ACC112 (cell line): ENCODE results near the gene CRADD.

Experiments
- H2AFZ ChIP-seq: fragments of 200-600 bp; sonication (generic); one replicate; pipeline ENCODE4 v1.6.0; 2017; ENCODE audit warnings: antibody characterized with exemption, low read length; ENCODE audit not compliant: unreplicated experiment
- H3K27ac ChIP-seq: fragments of 200-600 bp; sonication (generic); 2 replicates; pipeline ENCODE4 v1.5.1; 2014; ENCODE audit warnings: low read depth, mild to moderate bottlenecking, antibody characterized with exemption, low read length, moderate library complexity
- H3K27me3 ChIP-seq: fragments of 200-600 bp; sonication (generic); 2 replicates; pipeline ENCODE4 v1.6.1; 2014; ENCODE audit warnings: mild to moderate bottlenecking, antibody characterized with exemption, low read length, moderate library complexity, mixed read lengths; ENCODE audit not compliant: insufficient read depth
- H3K36me3 ChIP-seq: fragments of 200-600 bp; sonication (generic); 2 replicates; pipeline ENCODE4 v1.6.1; 2016; ENCODE audit warnings: mild to moderate bottlenecking, antibody characterized with exemption, low read length, moderate library complexity, mixed read lengths; ENCODE audit not compliant: insufficient read depth
- H3K4me1 ChIP-seq: fragments of 200-600 bp; sonication (generic); one replicate; pipeline ENCODE4 v1.6.1; 2016; ENCODE audit warnings: low read length, mixed read lengths; ENCODE audit not compliant: insufficient read depth, unreplicated experiment, control insufficient read depth
- H3K4me3 ChIP-seq: fragments of 200-600 bp; sonication (generic); 2 replicates; pipeline ENCODE4 v1.5.1; 2014; ENCODE audit warnings: mild to moderate bottlenecking, low read depth, low read length
- H3K79me2 ChIP-seq: fragments of 200-600 bp; sonication (generic); one replicate; pipeline ENCODE4 v1.6.0; 2016; ENCODE audit warnings: low read length; ENCODE audit not compliant: control insufficient read depth, unreplicated experiment, insufficient read depth

CRADD gene

DNA sequence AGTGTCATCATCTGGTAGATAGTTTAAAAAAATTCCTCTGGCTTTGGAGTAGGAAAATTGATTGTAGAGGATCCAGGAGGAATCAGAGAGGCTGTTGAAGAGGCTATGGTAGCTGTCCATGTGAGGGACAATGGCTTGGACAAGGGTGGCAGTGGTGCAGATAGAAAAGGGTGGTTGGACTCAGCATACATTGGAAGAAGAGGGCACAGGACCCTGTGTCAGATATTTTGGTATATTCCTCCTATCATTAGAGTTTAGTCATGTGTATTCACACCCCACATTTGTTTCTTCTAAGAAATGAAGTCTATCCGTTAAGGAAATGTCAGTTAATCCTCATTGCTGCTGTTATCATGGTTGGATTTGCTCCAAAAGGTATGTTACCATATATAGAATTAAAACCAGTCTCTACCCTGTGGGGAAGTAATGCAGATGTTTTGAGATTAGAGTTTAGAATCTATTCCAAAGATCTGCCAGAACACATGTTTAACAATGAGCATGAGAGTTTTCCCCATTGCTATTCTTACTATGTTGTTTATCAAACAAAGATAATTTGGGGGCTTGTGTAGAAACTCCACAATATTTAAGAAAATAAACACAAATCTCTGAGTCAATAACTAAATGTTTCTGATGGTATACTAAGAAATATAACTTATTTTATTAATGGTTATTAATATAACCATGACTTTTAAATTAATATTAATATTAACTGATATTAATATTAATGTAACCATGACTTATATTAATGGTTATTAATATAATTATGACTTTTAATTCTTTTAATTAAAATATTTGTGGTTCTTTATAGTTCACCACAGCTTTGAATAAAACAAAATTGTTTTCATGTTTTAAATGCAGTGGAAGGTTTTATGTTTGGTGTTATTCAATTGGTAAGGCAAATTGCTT is 80.9 kb downstream of the CRADD start:
- H3K79me2 ChIP-seq, result no peaks in the 10 kb centered on the region
- no peak overlapping the region for H2AFZ ChIP-seq
- H3K36me3 ChIP-seq, result no peaks in the 10 kb centered on the region
- H3K4me1 ChIP-seq, result peaks cover 16% of the 10 kb centered on the region
- no peaks in the 10 kb centered on the region for H3K27me3 ChIP-seq
- H3K4me3 ChIP-seq, result no peak overlapping the region
- no peak overlapping the region for H3K27ac ChIP-seq

DNA sequence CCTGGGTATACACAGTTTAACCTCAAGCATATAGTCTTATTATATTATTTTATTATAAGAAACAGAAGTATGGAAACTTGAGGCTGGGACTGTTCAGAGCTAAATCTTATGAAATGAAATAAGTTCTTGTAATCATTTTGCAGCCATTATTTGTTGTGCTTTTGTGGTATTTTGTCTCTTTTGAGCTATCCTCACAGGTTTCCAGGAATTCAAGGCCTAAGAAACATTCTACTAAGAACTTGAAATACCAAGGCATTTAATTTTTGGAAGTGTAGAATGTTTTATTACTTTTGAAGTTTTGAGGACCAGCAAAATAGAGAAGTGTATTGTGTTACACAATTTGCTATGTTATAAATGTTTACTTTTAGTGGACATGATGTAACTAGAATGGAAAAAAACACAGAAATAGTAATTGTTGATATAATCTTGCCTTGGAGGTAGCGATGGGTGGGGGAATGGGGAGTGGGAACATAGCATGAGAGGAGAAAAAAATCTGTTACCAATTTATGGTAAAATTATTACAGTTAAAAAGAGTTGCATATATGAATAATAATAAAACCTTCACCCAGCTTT is 81.7 kb downstream of the CRADD start:
- Histone ChIP-seq H3K36me3 (no peaks in the 10 kb centered on the region), H3K4me3 (no peak overlapping the region), H3K27ac (no peak overlapping the region), H3K79me2 (no peaks in the 10 kb centered on the region), H2AFZ (no peak overlapping the region), H3K27me3 (no peaks in the 10 kb centered on the region), H3K4me1 (peaks cover 16% of the 10 kb centered on the region)

DNA sequence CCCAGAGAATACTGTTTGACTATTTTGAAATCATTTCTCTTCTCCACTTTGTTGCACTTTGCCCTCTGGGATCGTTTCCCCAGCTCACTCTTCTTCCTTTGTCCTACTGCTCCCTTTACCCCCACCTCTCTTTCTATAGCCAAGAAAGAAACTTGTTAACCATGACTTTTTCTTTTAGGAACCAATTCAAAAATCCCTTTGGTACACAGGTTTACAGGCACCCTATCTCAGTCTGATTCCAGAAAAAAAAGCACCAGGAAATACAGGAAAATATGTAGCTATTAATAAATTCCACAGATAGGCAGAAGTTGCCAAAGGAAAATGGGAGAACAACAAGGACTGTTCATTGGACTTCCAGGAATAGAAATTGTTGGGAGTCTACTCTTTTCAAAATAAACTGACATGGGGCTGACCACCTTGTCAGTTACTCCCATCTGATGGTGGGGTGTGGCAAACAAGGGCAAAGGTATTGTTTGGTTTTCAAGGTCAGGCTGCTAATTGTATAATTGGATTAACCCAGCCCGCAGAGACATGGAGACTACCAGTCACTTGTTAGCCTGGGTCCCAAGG is 82.4 kb downstream of the CRADD start:
- Histone ChIP-seq H2AFZ (no peak overlapping the region), H3K27me3 (no peaks in the 10 kb centered on the region), H3K27ac (no peak overlapping the region), H3K36me3 (no peaks in the 10 kb centered on the region), H3K4me3 (no peak overlapping the region), H3K4me1 (peaks cover 16% of the 10 kb centered on the region), H3K79me2 (no peaks in the 10 kb centered on the region)

DNA sequence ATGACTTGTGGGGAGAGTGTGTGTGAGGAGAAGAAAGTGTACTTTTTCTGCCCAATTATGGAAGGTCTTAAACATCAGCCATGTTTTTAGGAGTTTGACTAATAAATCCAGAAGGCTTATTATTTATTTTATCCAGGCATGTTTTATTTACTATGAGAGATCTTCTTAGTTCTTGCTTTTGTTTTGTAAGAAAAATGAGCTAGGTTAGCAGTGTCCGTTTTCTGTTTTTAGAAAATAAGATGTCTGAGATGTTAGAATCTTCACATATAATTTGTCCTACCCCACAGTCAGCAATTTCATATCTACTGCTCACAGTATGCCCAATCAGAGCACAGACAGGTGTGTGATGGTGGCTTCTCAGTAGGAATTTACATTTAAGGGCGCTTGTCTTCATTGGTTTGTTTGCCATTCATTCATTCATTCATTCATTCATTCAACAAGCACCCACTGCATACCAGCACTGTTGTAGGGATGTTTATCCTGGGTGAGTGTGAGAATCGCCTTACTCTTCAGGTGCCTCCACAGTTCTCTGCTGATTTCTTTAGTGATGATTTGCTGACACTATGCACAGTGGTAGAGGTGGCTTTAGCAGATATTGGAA is 83.2 kb downstream of the CRADD start:
- Histone ChIP-seq H2AFZ (no peak overlapping the region), H3K4me1 (peaks cover 16% of the 10 kb centered on the region), H3K79me2 (no peaks in the 10 kb centered on the region), H3K4me3 (no peak overlapping the region), H3K36me3 (no peaks in the 10 kb centered on the region), H3K27ac (no peak overlapping the region), H3K27me3 (no peaks in the 10 kb centered on the region)

- Histone ChIP-seq H3K79me2 (no peaks in the 10 kb centered on the region), H3K36me3 (no peaks in the 10 kb centered on the region), H3K27me3 (no peaks in the 10 kb centered on the region), H3K4me3 (no peak overlapping the region), H2AFZ (no peak overlapping the region), H3K27ac (no peak overlapping the region), H3K4me1 (peaks cover 22% of the 10 kb centered on the region)
Observed at GRCh38 chr12:93762059-93762719, 85.0 kb downstream of the CRADD start.

DNA sequence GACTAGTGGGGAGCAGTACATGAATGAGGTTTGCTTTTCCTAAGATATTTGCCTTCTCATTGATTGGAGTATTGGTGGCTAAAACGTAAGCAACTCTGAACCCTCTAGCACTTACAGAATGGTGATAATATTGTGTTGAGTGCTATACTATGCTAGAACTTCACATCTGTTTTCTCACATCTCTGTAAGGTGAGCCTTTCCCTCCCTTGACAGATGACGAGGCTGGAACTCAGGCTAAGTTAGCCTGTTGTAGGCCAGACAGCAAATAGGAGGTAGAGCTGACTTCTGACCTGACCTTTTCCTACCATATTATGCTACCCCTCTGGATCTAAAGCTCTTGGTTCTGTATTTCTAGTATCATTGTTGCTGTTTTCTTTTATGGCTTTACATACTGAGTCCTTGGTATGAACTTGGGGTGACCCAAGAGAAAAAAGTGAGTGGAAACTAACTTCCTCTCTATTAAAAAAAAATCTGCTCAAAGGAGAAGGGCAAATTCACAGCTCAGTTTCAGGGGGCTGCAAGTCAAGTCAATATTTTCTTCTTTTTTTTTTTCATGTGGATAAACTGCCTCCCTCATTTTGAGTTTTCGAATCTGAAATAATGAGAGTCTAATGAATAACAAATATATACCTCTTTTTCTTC is 85.9 kb downstream of the CRADD start:
- Histone ChIP-seq H3K4me1 (peaks cover 30% of the 10 kb centered on the region), H3K27me3 (no peaks in the 10 kb centered on the region), H3K4me3 (no peak overlapping the region), H3K27ac (no peak overlapping the region), H3K36me3 (no peaks in the 10 kb centered on the region), H2AFZ (no peak overlapping the region), H3K79me2 (no peaks in the 10 kb centered on the region)

DNA sequence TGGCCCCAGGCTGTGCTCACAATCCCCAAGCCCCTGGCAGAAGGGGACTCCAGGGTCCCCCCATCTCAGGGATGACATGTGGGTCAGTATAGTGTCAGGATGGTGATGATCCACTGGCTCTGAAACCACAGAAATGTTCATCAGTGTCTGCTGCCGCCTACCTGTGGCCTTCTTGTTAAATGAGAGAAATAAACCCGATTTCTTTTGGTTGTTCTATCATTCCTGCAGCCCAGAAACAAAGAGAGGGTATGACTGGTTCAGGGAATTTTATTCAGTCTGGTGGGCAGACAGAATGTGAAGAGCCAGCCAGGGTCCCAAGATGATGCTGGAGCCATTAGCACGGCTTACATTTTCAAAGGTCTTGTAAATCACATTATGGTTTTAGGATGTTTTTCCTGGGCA is 86.6 kb downstream of the CRADD start:
- peaks cover 37% of the 10 kb centered on the region for H3K4me1 ChIP-seq
- H3K27me3 ChIP-seq, result no peaks in the 10 kb centered on the region
- no peak overlapping the region for H2AFZ ChIP-seq
- H3K4me3 ChIP-seq, result no peak overlapping the region
- H3K36me3 ChIP-seq, result no peaks in the 10 kb centered on the region
- no peaks in the 10 kb centered on the region for H3K79me2 ChIP-seq
- no peak overlapping the region for H3K27ac ChIP-seq

GRCh38 chr12:93766371-93766770 is 89.2 kb downstream of the CRADD start:
- no peak overlapping the region for H3K4me3 ChIP-seq
- H3K36me3 ChIP-seq, result no peaks in the 10 kb centered on the region
- peaks cover 31% of the 10 kb centered on the region for H3K4me1 ChIP-seq
- H3K27me3 ChIP-seq, result no peaks in the 10 kb centered on the region
- peak overlapping the region; percentile 70 for H2AFZ ChIP-seq
- H3K27ac ChIP-seq, result no peak overlapping the region
- H3K79me2 ChIP-seq, result no peaks in the 10 kb centered on the region

DNA sequence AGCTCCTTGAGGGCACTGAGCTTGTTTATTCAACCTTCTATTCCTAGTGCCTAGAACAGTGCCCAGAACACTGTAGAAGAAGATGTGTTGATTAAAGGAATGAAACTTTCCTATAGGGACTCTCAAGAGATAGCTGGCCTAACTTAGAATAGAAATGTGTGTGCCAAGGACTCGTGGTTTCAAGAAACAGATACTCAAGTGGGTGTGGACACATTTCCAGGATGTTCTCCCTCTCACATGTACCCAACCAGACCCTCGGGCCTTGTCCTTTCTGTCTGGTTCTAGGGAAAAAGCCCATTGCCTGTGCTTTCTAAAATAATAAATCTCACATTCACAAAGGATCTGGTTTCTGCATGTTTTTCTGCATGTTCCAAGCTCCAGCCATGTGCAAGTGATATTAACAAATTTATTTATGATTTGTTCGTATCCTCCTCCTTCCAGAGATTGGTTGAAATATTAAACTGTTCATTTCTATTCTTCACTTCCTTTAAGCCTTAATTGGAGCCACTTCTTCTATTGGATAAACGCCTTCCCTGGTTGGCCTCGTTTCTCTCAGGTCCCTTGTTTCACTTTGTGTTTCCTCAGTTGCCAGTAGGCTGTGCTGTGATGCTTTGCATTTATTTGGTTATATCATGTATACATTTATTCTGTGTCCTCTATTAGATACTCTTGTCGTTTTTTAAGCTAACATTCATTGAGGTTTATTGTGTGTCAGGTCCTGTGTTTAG is 89.8 kb downstream of the CRADD start:
- Histone ChIP-seq H2AFZ (peak overlapping the region; percentile 70), H3K4me1 (peaks cover 25% of the 10 kb centered on the region), H3K27ac (no peak overlapping the region), H3K4me3 (peak overlapping the region; percentile 44; the same call in 1 of the 2 replicates), H3K27me3 (no peaks in the 10 kb centered on the region), H3K79me2 (no peaks in the 10 kb centered on the region), H3K36me3 (no peaks in the 10 kb centered on the region)
